ENCODE measurements around the gene UNC5A.

The UNC5A gene

GRCh38 chr5:176892663-176893062 lies 82.3 kb downstream of the UNC5A start:
- no peak for DNase-seq (ENCODE audit: low spot score)

DNA sequence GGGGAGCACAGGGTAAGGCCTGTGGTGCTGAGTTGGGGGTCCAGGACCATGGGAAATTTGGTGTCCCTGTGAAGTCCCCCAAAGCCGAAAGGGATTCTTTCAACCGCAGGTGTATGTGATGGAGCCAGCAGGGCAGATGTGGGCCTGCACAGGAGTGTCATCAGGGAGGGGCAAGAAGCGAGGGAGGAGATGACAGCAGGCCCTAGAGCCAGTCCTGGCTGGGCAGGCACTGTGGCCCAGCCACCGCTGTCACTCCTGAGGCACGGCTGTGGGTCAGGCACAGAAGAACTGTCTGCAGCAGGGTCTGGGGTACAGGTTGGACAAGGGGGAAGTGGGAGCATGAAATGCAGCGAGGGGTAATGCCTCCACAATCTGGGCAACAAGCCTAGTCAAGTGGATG lies 83.9 kb downstream of the UNC5A start:
- no peak for DNase-seq (ENCODE audit: low spot score)

DNA sequence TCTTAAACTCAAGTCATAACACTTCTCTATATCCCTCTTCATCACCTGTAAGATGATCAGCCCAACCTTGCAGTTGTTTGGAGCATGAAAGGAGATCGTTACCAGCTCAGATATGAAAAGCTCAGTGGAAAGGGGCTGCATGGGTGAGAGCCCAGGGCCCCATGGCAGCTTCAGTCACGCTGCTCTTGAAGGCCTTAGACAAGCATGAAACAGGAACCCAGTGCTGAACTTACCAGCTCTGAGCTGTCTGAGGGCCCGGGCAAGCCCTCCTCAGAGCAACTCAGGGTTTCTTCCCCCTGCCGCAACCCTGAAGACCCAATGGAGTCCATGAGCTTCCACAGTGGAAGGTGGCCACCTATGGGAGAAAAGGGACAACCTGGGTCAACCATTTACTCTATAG lies 85.5 kb downstream of the UNC5A start:
- DNase-seq (ENCODE audit: low spot score): no peak

- DNase-seq (ENCODE audit: low spot score): no peak
Measured at GRCh38 chr5:176897263-176897662, 86.9 kb downstream of the UNC5A start.

GRCh38 chr5:176899296-176899891 lies 89.0 kb downstream of the UNC5A start, which contains the start of gene HK3:
Gene HK3 (minus strand): TSS chr5:176899346. CDS start chr5:176896159, 3,187 bp downstream.
- DNase-seq (ENCODE audit: low spot score): no peak

- no peak for DNase-seq (ENCODE audit: low spot score)
Measured at GRCh38 chr5:176899946-176900779, 89.8 kb downstream of the UNC5A start.

GRCh38 chr5:176900780-176901204 lies 90.4 kb downstream of the UNC5A start:
- DNase-seq (ENCODE audit: low spot score): no peak

GRCh38 chr5:176901260-176902101 lies 91.1 kb downstream of the UNC5A start:
- no peak for DNase-seq (ENCODE audit: low spot score)

DNA sequence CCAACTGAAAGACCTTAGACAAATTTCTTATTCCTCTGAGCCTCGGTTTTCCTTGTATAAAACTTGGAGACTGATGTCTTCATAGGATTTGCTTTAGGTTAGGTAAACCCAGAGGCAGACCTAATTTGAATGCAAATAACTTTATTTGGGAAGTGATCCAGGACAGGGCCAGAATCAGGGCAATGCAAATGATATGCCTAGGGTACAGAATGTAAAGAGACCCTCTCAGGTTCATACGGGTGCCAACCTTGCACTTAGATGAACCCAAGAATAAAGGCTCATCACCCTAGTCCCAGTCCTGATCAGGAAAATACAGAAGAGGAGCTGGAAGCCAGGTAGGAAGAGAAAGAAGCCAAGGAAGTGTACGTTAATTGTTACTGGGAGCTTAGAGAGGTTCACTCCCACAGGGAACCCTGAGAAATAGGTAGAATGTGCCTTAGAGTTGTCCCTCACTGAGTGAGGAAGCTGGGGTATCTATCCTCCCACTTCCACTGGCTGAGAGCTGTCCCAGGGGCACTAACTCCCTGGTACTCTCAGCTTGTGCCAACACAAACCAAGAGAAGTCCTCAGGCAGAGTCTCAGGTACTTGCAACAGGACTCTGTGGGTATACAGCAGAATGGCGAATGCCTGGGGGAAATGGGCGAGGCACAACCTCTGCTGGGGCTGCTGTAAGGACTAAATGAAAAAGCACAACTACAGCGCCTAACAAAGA lies 91.9 kb downstream of the UNC5A start:
- DNase-seq (ENCODE audit: low spot score): no peak

- DNase-seq (ENCODE audit: low spot score): no peak
Measured at GRCh38 chr5:176902911-176903664, 92.7 kb downstream of the UNC5A start.

- no peak for DNase-seq (ENCODE audit: low spot score)
Measured at GRCh38 chr5:176904276-176904675, 93.9 kb downstream of the UNC5A start.

- no peak for DNase-seq (ENCODE audit: low spot score)
Measured at GRCh38 chr5:176906126-176906525, 95.8 kb downstream of the UNC5A start.

- DNase-seq (ENCODE audit: low spot score): no peak
Measured at GRCh38 chr5:176906796-176907195, 96.4 kb downstream of the UNC5A start.

- no peak for DNase-seq (ENCODE audit: low spot score)
Measured at GRCh38 chr5:176908675-176909368, 98.5 kb downstream of the UNC5A start.

GRCh38 chr5:176912115-176912514 lies 101.8 kb downstream of the UNC5A start:
- DNase-seq (ENCODE audit: low spot score): no peak

DNA sequence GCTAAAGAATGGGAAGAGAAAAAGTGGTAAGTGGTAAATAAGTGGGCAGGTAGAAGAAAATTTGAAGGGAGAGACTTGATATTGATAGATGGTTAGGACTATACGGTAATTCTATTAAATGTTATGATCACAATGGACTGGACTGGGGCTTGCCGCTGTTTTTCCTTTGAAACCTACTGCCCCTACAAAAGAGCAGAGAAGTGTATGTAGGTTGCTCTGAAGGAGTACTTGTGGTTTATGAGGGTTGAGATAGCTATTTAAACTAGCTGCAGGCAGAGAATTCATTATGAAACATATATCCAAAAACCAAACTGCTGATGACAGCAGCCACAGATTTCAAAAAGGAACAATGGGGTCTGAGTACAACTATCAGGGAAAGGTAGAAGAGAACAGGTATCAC lies 105.5 kb downstream of the UNC5A start:
- DNase-seq (ENCODE audit: low spot score): no peak

GRCh38 chr5:176916337-176916736 lies 106.0 kb downstream of the UNC5A start:
- DNase-seq (ENCODE audit: low spot score): no peak

DNA sequence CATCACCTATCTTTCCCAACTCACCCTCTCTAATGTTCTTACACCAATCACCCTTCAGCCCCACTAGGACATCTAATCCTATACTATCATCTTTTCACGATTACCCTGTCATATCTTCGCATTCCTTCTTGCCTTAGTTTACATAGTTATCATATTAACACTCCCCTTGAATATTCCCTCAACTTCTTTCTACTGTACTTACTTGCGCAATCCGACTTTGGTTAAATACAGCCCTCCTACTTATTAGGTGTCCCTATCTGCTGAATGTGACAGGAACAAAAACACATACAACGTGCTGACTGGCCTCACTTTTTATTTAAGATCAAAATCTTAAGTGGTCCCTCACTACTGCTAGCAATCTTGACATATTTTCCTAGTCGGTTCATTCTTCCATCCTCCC lies 108.3 kb downstream of the UNC5A start:
- no peak for DNase-seq (ENCODE audit: low spot score)

- no peak for DNase-seq (ENCODE audit: low spot score)
Measured at GRCh38 chr5:176921714-176922113, 111.4 kb downstream of the UNC5A start.

- DNase-seq (ENCODE audit: low spot score): no peak
Measured at GRCh38 chr5:176922817-176923216, 112.5 kb downstream of the UNC5A start.

Measured in SK-N-DZ (cell line).